ENCODE data around the gene CUL4B.

- TF ChIP-seq EZH2 (IDR thresholded peaks at IDR 0.05; ENCODE audit: borderline replicate concordance) (no peak), EZH2phosphoT487 (IDR thresholded peaks at IDR 0.05; ENCODE audit: low read depth, severe bottlenecking, unreplicated experiment) (no peak)
- TF ChIP-seq, protein P1, sequence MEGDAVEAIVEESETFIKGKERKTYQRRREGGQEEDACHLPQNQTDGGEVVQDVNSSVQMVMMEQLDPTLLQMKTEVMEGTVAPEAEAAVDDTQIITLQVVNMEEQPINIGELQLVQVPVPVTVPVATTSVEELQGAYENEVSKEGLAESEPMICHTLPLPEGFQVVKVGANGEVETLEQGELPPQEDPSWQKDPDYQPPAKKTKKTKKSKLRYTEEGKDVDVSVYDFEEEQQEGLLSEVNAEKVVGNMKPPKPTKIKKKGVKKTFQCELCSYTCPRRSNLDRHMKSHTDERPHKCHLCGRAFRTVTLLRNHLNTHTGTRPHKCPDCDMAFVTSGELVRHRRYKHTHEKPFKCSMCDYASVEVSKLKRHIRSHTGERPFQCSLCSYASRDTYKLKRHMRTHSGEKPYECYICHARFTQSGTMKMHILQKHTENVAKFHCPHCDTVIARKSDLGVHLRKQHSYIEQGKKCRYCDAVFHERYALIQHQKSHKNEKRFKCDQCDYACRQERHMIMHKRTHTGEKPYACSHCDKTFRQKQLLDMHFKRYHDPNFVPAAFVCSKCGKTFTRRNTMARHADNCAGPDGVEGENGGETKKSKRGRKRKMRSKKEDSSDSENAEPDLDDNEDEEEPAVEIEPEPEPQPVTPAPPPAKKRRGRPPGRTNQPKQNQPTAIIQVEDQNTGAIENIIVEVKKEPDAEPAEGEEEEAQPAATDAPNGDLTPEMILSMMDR (IDR thresholded peaks at IDR 0.05; ENCODE audit: poor library complexity): peak; percentile 41
Observed at GRCh38 chrX:120485638-120486520, 74.9 kb downstream of the CUL4B start.
